HL-60/S4 treated with retinoic acid at 250 ng/mL for 4 days and 3 days (cell line): Measurements from ENCODE around the gene WDR18.

Experiments
- in situ Hi-C: fragments of 300-500 bp; cut with MboI; formaldehyde crosslinking; loops from 2 replicates; pipeline ENCODE4 v1.7.0; 2022; ENCODE audit warnings: low sequenced_read_pairs

The WDR18 gene, protein sequence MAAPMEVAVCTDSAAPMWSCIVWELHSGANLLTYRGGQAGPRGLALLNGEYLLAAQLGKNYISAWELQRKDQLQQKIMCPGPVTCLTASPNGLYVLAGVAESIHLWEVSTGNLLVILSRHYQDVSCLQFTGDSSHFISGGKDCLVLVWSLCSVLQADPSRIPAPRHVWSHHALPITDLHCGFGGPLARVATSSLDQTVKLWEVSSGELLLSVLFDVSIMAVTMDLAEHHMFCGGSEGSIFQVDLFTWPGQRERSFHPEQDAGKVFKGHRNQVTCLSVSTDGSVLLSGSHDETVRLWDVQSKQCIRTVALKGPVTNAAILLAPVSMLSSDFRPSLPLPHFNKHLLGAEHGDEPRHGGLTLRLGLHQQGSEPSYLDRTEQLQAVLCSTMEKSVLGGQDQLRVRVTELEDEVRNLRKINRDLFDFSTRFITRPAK

GRCh38 chr19:984165-984967 lies at the start of gene WDR18:
WDR18 (plus strand) TSS chr19:984345; CDS start chr19:984354, 9 bp downstream.
- in situ Hi-C loops: loop anchor here (10.0 kb wide), 1 partner anchor 220 kb away; no protein-coding TSS in a partner anchor

DNA sequence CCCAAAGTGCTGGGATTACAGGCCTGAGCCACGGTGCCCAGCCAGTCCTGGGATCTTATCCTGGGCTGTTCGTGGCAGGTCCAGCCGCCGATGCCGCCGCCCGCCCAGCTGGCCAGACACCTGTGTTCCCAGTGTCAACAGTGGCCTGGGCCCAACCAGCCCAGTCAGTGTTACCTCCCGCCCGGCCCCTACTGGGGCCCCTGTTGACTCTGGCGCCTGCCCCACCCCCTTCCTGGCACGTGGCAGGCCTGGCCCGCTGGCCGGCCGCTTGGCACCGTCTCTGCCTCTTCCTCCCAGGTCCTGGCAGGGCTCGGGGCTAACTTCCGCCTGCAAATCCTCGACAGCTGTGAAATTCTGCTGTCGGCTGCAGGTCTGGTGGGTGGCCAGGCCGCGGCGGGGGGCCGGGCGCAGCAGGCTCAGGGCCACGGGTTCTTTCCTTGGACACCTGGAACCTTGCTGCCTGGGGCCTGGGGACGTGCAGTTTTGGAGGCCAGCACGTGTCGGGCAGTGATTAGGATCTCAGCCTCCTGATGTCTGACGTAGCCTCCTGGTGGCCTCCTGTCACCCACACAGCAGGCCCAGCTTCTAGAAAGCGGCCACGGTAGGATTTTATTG lies 49.2 kb upstream of the WDR18 start:
- in situ Hi-C loops: no loop called here

- in situ Hi-C loops: no loop called here
These were observed 48.0 kb upstream of the WDR18 start for GRCh38 chr19:936175-936546.

DNA sequence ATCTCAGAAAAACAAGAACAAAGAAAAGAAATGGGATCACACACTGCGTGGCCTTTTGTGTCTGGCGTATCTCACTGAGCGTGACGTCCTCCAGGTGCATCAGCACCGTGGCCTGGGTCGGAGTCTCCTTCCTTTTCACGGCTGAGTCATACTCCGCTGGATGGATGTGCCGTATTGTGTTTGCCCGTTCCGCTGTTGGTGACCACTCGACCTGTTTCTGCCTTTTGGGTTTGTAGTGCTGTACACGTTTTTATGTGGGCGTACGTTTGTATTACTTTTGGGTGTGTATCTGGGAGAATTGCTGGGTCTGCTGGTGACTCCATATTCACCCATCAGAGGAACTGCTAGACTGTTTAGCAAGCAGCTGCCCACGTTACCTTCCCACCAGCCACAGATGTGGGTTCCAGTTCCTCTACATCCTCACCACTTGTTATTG lies 46.9 kb upstream of the WDR18 start:
- in situ Hi-C loops: no loop called here

DNA sequence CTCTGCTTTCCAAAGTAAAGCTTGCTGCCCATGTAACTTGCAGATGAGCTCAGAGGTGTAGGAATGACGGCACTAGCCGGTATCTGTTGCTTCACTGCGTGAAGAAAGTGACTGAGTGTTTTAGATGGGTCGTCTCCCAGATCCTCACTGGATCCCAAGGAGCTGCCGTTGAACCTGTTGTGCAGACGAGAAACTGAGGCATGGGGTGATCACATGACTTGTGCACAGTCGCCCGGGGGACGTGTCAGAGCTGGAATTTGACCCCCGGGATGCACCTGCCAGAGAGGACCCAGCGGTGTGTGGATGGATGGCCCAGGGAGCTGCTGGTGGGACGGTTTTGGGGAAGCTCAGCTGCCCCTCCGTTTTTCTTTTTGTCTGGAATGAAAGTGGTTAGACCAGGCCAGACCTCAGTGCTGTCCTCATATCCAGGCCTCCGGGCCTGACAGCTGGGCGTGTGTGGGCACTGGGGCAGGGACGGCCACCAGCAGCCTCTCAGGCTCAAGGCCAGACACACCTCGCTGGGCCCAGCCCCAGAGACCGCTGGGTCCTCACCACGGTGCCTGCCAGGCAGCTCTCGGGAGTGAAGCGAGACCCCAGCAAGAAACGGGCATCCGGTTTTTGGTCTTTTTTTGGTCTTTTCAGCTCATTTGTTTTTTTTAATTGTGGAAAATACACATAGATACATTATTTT lies 45.8 kb upstream of the WDR18 start:
- in situ Hi-C loops: no loop called here

DNA sequence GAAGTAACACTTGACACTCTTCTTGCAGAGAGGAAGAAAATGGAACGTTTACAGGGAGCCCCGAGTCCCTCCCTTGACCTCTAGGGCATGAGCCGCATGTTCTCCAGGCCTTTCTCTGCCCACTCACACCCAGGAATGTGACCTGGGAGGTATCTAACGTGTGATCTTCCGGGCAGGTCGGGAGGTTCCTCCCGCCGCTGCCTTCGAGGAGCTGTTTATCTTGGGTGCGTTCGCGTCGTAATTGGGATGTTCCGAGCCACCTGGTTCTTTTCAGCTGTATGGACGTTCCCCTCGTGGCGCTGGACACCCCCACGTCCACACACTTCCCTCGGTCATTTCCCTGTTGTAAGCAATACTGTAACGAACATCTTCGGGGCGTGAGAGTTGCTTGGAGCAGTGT lies 44.7 kb upstream of the WDR18 start:
- in situ Hi-C loops: no loop called here

- in situ Hi-C loops: no loop called here
These were observed 44.2 kb upstream of the WDR18 start for GRCh38 chr19:939922-940321.

DNA sequence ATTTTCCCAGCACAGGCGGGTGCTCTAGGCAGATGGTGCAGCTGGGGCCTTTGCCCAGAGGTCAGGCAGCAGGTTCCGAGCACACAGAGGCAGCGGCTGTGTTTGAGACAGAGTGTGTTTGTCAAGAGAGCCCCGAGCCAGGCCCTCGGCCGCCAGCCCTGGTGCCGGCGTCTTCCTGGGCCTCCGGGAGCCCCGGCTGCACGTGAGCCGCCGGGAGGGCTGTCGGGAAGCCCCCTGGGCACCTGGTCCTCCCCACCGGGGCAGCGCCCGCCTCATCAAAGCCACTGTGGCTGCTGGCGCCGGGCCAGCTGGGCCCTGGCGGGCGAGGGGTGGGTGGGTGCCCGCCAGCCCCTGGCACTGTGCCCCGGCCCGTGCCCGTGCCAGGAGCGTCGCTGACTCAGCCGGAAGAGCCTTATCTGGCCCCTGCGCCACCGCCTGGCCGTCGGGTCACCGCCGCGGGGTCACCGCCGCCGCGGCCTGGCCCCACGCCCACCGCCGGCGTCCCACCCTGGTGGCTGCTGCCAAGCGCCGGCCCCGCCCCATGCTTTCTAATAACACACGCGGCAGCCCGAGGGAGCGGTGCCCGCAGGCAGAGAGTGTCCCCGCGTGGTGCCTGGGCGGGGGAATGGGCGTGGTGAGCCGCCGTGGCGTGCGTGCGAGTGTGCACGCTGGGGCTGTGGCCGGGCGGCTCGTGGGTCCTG lies 43.4 kb upstream of the WDR18 start:
- in situ Hi-C loops: no loop called here

DNA sequence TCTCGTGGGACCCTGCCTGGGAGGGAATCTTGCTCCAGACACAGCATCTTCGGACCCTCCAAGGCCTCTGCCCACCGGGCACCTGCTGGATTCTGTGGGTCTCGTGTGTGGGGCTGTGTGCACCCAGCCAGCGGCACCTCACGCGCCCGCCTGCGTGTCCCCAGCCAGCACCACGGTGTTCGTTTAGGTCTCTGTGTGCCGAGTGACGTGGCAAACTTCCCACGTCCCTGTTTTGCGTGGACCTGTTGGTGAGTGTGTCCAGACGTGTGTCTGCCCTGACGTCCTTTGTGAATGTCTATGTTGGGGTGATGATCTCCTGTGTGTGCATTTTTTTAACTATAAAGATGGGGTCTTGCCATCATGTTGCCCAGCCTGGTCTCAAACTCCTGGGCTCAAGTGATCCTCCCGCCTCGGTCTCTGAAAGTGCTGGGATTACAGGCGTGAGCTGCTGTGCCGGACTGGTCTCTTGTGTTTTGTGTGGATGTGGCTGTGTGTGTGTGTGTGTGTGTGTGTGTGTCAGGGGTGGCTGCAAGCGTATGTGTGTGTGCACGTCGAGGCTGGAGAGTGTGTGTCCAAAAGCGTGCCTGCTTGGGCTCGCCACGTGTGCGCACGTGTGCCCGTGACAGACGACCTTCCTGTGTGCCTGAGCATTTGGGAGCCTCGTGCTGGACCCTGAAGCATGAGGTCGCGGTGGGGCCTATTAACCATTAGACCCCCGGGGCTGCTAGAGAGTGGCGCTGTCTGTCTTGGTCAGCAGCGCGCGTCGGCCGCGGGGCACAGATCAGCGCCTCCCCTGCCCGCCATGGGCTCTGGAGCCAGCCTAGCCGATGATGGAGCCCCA lies 42.6 kb upstream of the WDR18 start:
- in situ Hi-C loops: no loop called here

DNA sequence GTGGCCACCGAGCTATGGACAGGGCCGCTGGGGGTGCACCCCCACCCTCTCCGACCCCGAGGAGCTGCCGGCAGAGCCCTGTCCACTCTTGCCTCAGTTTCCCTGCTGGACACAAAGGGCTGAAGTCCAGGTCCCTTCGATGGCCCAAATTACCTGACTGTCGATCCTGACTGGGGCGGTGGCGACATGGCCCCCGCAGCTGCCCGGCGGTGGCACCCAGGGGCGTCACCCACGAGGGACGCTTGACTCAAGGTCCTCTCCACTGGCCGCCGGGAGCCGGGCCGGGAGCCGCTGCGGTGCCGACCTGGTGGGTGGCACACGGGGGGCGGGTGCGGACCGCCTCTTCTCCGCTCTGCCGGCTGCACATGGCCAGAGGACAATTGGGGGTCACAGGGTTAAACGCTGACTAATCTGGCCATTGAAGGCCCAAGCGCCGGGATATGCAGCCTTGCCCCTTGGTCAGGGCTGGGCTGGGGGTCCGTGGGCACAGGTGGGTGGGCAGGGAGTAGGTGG lies 42.0 kb upstream of the WDR18 start:
- in situ Hi-C loops: no loop called here

DNA sequence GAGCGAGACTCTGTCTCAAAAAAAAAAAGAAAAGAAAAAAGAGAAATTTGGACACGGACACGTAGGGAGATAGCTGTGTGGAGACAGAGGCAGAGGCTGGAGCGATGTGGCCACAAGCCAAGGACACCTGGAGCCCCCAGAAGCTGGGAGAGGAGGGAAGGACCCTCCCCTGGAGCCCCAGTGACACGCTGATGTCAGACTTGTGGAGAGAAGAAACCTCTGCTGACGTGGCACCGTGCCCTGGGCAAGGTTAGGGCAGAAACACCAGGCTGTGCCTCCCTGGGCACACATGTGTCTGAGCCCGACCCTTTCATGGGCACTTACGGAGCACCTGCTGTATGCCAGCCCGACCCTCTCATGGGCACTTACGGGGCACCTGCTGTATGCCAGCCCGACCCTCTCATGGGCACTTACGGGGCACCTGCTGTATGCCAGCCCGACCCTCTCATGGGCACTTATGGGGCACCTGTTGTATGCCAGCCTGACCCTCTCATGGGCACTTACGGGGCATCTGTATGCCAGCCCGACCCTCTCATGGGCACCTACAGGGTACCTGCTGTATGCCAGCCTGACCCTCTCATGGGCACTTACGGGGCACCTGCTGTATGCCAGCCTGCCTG lies 40.5 kb upstream of the WDR18 start:
- in situ Hi-C loops: no loop called here

DNA sequence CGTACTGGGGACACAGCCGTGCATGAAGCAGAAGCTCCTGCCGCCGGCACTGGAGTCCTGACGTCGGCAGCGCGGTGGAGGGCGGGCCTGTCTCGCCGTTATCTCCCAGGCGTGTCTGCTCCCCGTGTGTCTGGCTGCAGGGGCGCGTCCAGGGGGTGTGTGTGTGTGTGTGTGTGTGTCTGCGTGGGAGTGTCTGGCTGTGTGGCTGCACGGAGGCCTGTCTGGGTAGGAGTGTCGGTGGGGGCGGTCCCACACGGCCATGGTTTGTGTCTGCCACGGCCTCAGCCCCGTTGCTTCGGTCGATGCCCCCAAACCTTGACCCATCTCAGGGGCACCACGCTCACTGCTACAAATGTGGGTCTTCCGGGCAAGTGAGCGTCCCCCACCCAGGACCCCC lies 40.0 kb upstream of the WDR18 start:
- in situ Hi-C loops: no loop called here

DNA sequence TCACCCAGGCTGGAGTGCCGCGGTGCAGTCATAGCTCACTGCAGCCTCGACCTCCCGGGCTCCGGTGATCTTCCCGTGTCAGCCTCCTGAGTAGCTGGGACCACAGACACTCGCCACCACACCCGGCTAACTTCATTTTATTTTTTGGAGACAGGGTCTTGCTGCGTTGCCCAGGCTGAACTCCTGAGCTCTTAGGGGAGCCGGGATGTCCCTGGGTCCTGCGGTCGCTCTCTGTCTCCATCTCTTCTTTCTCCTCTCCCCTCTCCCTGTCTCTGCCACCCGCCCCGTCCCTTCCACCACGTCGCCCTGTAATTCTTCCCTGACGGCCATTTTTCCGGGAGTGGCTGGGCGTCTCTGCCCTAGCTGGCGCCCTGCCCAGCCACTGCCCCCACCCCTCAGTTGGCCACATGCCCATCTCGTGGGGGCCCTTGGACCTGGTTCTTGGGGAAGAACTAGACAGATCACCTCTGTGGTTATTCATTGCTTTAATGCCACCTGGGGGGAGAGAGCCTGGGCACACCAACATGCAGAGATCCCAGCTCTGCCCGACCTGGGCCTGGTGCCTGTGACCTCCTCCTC lies 39.4 kb upstream of the WDR18 start:
- in situ Hi-C loops: no loop called here

GRCh38 chr19:945401-946252 lies 38.5 kb upstream of the WDR18 start:
- in situ Hi-C loops: no loop called here

GRCh38 chr19:947090-947706 lies 36.9 kb upstream of the WDR18 start:
- in situ Hi-C loops: no loop called here

- in situ Hi-C loops: no loop called here
These were observed 36.2 kb upstream of the WDR18 start for GRCh38 chr19:947707-948539.
